Stimulated activated CD4-positive, alpha-beta T cell treated with anti-CD3 and anti-CD28 coated beads, TNF-alpha, amount 100 ng/mL, for 24 hours (primary cell): ENCODE measurements around the gene HSD11B2.

Experiments
- DNase-seq, 3 experiments: peaks; one replicate each; pipeline ENCODE4 v3.0.0-alpha.2; 2020; ENCODE audit warnings: low read depth in 3 of 3

Gene HSD11B2

DNA sequence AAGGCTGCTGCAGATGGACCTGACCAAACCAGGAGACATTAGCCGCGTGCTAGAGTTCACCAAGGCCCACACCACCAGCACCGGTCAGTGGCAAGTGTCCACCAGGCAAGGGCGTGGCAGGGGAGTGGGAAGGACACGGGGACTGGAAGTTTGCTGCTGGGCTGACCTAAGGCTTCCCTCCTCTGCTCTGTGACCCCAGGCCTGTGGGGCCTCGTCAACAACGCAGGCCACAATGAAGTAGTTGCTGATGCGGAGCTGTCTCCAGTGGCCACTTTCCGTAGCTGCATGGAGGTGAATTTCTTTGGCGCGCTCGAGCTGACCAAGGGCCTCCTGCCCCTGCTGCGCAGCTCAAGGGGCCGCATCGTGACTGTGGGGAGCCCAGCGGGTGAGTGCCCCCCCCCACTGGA lies 4.8 kb downstream of the HSD11B2 start:
- no peak for DNase-seq

DNA sequence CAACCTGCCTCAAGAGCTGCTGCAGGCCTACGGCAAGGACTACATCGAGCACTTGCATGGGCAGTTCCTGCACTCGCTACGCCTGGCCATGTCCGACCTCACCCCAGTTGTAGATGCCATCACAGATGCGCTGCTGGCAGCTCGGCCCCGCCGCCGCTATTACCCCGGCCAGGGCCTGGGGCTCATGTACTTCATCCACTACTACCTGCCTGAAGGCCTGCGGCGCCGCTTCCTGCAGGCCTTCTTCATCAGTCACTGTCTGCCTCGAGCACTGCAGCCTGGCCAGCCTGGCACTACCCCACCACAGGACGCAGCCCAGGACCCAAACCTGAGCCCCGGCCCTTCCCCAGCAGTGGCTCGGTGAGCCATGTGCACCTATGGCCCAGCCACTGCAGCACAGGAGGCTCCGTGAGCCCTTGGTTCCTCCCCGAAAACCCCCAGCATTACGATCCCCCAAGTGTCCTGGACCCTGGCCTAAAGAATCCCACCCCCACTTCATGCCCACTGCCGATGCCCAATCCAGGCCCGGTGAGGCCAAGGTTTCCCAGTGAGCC lies 5.8 kb downstream of the HSD11B2 start:
- DNase-seq = no peak

DNA sequence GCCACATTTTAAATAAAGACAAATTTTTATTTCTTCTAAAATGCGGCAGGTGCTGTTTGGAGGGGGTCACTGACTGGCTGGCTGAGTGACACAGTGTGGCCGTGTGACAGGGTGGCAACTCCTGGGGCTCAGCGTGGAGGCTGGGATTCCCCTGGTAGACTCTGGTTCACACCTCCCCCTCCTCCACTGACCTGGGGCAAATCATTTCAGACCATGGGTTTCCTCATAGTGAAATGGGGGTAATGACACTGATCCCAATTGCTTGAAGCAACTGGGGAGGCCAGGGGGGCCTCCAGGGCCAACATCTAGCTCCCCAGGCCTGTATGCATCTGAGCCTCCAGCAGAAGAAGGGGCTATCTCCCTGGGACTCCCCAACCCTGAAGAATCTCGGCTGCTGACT lies 6.6 kb downstream of the HSD11B2 start:
- DNase-seq = no peak

DNA sequence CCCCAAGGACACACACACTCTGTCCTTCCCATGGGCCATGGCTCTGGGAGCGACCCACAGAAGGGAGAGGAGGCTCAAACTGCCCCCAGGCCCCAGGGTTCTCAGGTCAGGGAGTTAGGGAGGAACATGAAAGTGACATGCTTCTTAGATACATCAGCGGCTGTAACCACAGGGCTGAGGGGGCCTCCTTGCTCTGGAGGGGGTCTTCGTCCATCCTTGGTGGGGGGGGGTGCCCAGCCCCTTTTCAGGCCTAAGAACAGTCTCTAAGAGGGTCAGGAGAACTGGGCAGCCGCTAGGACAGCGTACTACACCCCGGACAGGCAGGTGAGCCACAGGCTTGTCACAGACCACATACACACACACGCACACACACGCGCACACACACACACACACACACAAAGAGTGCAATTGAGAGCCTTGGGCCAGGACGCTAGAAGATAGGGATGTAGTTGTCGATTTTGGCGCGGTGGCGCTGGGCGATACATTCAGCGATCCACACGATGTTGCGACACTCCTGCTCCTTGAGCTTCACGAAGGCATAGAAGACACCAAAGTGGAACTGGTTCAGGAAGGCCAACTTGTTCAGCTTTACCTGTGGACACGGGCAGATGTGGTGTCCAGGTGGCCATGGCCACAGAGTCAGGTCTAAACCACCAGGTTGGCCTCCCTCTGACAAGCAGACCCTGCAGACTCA lies 7.3 kb downstream of the HSD11B2 start:
- no peak for DNase-seq

DNA sequence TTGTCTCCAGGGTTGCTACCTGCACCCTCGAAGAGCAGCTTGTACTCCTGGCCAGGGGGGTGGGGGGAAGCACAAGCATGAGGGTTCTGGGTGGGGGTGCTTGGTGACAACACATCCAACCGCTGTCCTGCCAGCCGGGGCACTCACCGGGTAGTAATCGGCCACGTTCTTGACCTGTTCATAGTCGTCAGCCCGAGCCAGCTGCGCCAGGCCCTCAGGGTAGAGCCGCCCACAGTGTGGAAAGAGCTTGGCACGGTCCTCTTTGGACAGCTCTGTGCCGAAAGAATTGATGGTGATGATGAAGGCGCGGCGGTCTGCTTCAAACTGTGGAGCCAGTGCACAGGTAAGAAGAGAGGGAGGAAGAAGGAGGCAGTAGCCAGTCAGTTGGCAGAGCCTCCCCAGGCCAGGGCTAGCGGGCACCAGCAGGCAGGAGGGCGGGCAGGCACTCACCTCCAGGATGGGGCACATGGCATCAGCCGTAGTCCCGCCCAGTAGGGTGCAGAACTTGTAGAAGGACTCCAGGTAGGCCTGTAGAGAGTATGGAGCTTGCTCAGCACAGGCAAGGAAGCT lies 8.0 kb downstream of the HSD11B2 start:
- DNase-seq = no peak

DNA sequence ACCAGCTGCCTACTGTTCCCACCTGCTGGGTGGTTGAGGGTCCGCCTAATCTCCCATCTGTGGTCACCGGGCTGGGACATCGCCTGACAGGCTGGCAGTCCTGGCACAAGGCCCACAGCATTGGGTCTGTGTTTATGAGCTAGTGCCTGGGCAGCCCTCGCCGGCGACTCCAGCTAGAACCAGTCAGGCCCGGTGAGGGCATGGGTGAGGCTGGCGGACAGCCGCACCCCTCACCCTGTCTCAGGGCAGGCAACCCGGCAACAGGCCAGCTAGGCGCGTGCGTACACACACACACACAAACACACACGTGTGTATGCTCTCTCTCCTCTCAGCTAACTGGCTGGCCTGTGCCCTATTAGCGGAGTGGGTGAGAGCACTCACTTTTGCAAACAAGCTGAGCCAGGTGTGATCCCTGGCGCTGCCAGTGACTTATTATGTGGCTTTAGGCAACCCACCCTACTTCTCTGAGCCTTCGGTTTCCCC lies 10.4 kb downstream of the HSD11B2 start:
- DNase-seq = no peak

DNA sequence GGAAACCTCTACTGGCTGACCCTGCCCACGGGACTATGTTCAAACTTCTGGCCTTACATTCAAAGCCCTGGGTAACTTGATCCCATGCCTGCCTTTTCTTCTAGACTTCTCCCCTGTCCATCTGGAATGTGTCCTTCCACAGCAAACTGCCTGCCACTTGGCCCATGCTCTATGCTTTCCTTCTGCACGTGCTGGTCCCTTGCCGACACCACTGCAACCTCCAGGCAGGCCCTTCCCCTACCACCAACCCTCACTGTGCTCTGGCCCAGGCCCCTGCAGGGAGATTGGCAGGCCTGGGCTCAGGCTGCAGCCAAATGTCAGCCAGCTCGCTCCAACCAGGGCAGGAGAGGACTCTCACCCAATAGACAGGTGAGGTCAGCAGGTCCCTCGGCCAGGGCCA lies 11.0 kb downstream of the HSD11B2 start:
- DNase-seq = no peak

DNA sequence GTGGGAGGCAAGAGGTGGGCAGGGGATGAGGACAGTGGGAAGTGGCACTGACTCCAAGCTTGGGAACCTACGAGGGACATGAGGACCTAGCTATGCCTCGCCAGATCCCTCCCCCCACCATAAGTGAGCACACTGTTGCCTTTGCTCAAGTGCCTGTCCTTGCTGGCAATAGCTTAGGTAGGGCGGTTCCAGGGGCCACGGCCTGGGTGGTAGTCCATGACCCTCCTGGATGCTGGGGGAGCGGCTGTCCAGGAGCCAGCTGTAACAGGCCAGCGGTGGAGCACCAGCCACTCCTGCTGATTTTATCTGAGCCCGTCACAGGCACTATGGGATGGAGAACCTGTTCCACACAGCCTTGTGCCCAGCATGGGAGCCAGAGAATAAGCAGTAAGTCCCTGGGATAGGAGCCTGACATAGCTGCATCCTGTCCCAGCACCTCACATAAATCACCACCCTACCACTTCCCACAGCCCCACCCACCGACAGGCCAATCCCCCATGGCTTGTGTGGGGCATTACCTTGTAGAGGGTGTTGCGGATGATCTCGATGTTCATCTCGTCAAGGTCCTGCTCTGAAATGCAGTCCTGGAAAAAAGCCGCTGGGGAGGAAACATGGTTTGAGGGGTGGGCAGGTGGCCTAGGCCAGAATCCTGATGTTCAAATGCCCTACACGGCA lies 11.8 kb downstream of the HSD11B2 start:
- no peak for DNase-seq

DNA sequence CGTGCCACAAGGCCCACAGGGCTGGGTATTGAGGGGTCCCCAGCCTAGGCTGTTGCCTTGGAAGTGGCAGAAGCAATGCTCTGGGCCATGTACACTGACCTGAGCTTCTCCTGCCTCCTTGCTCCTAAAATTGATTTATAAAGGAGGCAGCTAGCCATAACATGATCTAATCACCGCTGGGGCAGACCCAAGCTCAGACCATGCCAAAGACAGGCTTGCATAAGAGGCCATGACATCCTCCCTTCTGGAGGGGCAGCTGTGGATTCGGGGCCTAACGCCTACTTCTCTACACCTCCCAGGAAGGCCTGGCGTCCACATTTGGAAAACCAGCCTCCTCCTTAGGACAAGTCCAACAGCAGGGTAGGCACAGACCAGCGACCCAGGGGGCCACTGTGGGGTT lies 12.3 kb downstream of the HSD11B2 start:
- DNase-seq = no peak

DNA sequence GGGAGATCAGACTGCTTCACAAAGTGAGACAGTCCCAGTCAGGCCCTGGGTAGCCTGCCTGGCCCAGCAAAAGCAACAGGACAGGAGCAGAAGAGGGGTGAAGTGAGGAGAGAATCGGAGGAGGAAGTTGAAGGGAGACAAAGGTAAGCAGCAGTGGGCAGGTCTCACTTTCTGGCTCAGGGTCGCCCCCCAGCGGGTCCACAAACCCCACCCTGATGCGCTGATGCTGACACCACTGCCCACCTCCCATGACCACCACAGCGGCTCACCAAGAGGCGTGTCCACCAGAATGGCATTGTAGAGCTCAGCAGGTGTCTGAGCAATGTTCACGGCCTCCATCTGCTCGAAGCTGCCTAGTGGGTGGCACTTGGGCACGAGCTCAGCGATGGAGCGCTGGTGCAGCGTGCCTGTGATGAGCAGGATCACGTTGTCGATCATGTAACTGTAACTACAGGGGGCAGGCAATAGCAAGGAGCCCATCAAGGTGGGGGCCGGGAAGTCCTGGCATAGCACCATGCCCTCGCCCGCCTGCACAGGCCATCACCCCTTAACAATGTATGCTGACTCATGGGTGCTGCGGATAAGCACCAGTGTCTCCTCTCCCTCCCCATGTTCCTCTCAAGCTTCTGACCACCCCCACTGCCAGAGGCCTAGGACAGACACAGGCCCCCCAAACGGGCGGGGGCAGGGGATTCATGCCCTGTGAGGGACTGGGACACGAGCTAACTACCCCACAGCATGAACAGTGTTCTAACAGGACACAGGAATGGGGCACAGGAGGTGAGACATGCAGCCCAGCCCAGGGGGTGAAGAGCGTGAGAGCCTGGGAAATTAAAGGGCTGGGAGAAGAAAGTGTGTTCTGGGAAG lies 13.6 kb downstream of the HSD11B2 start:
- DNase-seq = no peak

DNA sequence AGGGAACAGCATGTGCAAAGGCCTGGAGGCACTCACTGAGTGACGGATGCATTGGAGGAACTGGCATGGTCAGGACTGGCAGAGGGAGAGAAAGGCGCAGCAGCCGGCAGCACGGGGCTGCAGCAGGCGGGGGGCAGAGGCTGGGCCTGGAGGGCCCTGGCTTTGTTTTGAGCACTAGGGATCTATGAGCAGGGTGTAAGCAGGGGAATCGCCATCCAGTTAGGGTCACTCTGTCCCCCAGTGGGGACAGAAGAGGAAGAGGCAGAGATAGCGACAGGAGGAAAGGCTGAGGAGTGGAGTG lies 14.2 kb downstream of the HSD11B2 start:
- DNase-seq = no peak

DNA sequence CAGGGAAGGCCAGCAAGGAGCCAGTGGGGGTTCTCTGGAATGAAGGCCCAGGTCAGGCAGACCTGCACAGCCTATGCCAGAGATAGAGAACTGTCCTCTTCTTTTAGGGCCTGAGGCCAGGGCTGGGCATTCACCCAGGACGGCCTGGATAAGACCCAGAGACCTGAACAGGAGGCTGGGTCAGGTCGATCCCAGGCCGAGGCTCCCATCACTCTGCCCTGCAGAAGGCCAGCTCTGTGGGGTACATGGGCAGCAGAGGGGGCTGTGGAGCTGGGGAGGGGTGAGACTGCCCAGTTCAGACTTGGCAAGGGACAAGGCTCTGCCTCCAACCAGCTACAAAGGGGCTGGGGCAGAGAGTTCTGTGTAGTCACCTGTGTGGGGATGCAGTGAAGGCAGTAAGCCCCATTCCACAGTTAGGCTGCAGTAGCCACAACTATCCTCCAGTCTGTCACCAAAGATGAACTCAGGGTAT lies 14.6 kb downstream of the HSD11B2 start:
- no peak for DNase-seq

DNA sequence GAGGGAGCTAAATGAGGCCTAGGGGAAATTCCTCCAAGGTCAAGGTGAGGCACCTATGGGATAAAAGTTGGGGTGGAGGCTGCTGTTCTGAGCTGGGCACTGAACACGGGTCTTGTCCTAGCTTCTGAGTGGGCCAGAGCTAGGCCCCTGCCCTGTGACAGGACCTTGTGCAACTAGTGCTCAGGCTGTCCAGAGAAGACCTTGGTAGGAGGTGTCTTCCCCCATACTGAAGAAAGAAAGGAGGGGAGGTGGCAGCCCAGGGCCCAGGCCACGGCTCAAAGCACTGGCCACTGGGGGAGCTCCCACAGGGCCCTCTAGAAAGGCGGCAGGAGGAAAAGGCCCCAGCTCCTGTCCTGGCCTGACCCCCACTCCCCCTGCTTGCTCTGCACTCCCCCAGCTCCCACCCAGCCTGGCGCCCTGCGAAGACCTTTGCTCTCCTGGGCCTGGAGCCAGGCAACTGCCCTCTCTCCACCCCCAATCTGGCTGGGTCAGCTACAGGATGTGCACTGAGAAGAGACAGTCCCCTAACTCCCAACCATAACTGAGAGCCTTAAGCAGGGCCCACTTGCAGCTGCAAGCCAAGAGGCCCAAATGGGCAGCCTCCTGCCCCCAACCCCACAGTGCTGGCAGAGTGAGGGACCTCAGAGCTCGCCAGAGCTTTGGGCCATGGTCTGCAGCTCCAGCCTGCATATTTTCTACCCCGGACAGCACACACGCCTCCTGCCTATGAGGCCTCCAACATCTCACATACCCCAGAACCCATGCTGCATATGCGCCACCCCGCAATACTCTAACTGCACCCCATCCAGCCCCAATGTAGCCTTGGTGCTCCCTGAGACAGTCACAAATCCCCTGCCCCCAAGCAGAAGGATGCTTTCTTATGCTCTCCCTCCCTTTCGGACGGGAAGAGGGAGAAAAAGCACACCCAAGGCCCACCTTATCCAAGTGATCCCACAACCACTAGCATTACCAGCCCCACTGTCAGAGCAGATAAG lies 15.3 kb downstream of the HSD11B2 start:
- no peak for DNase-seq

DNA sequence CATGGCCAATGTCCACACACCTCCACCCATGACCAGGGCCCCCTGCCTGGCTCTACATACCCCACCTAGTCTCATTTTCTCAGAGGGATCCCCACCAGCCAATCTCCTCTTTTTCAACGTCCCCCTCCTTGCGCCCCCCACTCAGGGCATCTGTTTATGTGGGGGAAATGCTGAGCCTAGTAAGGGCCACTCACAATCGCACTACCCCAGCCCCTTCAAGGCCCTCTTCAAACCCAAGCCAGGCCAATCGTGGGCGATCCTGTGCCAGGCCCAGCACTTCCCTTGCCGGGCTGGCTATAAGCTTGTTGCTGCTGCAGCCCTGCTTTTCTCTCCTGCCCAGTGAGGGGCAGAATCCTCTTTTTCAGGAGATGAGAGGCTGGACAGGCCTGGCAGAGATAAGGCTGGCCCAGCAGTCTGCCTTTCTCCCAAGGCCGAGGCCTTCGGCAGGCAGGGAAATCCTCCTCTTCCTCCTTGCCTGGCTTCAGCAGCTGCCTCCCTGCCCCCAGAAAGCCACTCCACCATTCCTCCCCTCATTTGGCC lies 16.1 kb downstream of the HSD11B2 start:
- no peak for DNase-seq

DNA sequence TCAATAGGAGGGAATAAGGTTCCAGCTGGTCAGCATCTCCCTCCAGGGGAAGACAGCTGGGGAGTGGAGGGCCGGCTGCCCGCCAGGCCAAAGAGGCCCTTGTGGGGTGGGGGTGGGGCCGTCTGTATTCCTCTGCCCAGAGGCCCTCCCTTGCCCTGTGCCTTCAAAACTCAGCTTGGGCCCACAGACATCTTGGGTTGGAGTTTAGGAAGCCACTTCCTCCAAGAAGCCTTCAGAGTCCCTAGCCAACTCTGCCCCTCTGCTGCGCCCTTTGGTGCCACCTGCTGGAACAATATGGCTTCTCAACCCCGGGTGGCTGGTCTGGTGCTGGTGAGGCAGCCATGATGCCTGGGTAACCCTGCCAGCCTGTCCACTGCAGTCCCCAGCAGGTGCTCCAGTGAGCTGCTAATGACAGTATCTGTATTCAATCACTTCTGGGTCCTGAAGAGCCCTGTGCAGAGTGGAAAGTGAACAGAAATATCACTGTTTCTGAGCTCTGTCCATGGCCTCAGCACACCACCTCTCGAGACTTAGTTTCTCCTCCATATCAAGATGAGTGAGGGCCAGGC lies 16.7 kb downstream of the HSD11B2 start:
- peak; percentile 51 to 71 (median 54) for DNase-seq

DNA sequence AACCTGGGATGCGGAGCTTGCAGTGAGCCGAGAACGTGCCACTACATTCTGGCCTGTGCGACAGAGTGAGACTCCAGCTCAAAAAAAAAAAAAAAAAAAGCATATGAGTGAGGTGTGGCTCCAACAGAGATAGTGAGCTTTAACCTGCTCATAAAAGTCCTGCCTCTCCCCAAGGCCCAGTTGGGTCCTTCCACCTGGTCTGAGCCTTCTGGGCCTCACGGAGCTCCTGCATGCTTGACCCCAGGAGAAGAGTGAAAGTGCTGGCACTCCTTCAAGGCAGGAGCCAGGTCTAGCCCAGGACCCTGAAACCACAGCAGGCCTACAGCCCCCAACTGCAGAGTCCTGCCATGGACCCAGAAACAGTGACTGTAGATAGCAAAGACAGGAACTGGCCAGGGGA lies 17.7 kb downstream of the HSD11B2 start:
- no peak for DNase-seq

DNA sequence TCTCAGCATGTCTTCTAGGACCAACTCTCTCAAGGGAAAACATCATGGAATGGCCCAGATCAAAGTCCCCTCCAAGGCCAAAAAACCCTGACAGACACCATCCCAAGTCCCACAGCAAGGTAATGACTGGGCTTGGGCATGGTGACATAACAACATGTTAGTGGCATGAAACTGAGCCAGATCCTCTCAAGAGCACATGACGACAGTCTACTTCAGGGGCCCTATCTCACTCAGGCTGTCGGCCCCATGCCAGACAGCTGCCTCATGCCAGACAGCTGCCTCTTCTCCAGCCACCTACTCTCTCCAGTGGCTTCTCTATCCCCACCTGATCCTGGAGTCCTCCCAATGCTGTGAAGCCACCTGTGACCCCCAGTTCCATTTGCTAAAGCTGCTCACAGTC lies 18.4 kb downstream of the HSD11B2 start:
- no peak for DNase-seq

DNA sequence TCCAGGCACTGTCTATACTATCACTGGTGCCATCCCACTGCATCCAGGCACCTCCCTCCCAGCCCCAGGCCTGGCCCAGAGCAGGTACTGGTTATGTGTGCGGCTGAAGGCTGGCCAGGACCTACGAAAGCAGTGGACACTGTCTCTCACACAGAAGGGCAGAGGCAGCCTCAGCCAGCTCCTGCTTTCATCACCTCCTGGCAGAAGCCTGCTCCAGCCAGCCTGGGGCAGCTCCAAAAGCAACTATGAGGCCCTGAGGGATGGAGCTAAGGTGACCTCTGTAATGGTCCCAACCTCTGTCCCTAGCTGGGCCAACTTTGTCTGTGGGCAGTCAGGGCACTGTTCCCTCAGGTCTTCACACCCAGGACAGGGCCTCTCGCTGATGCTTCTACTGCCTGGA lies 18.8 kb downstream of the HSD11B2 start:
- DNase-seq = no peak

DNA sequence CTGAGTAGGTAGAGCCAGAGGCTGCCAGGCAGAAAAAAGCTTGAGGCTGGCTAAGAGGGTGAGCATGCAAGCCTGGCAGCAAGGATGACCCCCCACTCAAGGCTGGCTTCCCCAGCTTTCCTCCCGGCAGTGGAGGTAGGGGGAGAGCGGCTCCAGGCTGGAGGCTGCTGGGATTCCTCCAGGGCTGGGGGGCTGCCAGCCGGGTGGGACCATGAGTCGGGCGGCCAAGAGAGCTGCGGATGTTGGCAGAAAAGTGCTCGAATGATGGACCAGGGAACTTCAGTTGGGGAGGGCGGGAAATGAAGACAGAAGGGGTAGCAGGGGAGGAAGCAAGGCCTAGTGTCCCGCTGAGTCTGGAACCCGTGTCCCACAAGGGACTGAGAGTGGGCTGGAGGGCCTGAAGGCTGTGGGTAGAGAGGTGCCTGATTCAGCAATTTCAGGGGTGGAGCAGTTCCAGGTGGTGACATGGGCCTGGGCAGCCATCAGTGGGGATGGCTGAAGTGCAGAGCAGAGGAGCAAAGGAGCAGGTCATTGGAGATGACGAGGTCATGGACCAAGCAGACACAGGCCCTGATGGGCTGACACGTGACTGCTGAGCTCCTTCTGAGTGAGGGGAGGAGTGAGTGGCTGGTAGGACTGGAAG lies 20.3 kb downstream of the HSD11B2 start:
- no peak for DNase-seq
